HepG2 (cell line): ENCODE data around the gene ARHGDIG. TPM values are rescaled to one million over a fixed set of nuclear protein-coding genes. Genes with fewer than 3 reads are reported as not detected.

Experiments
- TRIM24 ChIP-seq: sonication (generic); formaldehyde crosslinking; IDR thresholded peaks from 2 replicates; pipeline ENCODE4 v1.8.0; 2022; ENCODE audit warnings: mild to moderate bottlenecking, missing genetic modification reagents
- ZNF382 ChIP-seq: sonication (generic); formaldehyde crosslinking; IDR thresholded peaks from 2 replicates; pipeline ENCODE4 v1.5.0; 2020; ENCODE audit warnings: missing genetic modification reagents, mild to moderate bottlenecking, borderline replicate concordance
- polyA plus RNA-seq, 8 experiments: library from polyadenylated mRNA; depleted of rRNA in 3 of 8; stranded (reverse) in 7 of 8; unstranded in 1 of 8; fragments of >200 nt; fragmentation: Illumina TruSeq in 4 of 8; extraction: Trizol in 4 of 8; gene quantifications; 2 replicates each; pipeline versions ENCODE4 v1.2.1 to v1.2.3, GENCODE V29; 2011 to 2016; ENCODE audit warnings: low read depth in 4 of 8, missing spikeins in 1 of 8, mixed read lengths in 1 of 8; ENCODE audit not compliant: insufficient read depth in 1 of 8
- total RNA-seq, 5 experiments: library from RNA; depleted of rRNA; stranded (reverse); fragments of >200 nt; fragmentation: Illumina TruSeq; extraction: Trizol; gene quantifications; 2 replicates each; pipeline ENCODE4 v1.2.3, GENCODE V29; 2016; ENCODE audit warnings: low read depth in 1 of 5
- TF ChIP-seq, protein P1 (sequence below): sonication (generic); formaldehyde crosslinking; IDR thresholded peaks from 2 replicates; pipeline ENCODE4 v1.5.0; 2020; ENCODE audit warnings: mild to moderate bottlenecking, missing genetic modification reagents
- TF ChIP-seq, protein P2 (sequence below): sonication (generic); formaldehyde crosslinking; IDR thresholded peaks from 2 replicates; pipeline ENCODE4 v1.5.1; 2020; ENCODE audit warnings: mild to moderate bottlenecking, missing genetic modification reagents, borderline replicate concordance

Gene ARHGDIG
- total and polyA plus RNA-seq, 2 of the 13 experiments (the other 11 are each of a cell fraction or from before 2014, with no cell fraction given): 0.24 to 0.48 TPM

- TF ChIP-seq, protein P1, sequence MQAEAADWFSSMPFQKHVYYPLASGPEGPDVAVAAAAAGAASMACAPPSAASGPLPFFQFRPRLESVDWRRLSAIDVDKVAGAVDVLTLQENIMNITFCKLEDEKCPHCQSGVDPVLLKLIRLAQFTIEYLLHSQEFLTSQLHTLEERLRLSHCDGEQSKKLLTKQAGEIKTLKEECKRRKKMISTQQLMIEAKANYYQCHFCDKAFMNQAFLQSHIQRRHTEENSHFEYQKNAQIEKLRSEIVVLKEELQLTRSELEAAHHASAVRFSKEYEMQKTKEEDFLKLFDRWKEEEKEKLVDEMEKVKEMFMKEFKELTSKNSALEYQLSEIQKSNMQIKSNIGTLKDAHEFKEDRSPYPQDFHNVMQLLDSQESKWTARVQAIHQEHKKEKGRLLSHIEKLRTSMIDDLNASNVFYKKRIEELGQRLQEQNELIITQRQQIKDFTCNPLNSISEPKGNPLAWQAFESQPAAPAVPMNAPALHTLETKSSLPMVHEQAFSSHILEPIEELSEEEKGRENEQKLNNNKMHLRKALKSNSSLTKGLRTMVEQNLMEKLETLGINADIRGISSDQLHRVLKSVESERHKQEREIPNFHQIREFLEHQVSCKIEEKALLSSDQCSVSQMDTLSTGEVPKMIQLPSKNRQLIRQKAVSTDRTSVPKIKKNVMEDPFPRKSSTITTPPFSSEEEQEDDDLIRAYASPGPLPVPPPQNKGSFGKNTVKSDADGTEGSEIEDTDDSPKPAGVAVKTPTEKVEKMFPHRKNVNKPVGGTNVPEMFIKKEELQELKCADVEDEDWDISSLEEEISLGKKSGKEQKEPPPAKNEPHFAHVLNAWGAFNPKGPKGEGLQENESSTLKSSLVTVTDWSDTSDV (CRISPR knock-in tag): no peak
- TF ChIP-seq ZNF382 (CRISPR knock-in tag) (no peak), TRIM24 (CRISPR knock-in tag) (no peak)
- TF ChIP-seq, protein P2, sequence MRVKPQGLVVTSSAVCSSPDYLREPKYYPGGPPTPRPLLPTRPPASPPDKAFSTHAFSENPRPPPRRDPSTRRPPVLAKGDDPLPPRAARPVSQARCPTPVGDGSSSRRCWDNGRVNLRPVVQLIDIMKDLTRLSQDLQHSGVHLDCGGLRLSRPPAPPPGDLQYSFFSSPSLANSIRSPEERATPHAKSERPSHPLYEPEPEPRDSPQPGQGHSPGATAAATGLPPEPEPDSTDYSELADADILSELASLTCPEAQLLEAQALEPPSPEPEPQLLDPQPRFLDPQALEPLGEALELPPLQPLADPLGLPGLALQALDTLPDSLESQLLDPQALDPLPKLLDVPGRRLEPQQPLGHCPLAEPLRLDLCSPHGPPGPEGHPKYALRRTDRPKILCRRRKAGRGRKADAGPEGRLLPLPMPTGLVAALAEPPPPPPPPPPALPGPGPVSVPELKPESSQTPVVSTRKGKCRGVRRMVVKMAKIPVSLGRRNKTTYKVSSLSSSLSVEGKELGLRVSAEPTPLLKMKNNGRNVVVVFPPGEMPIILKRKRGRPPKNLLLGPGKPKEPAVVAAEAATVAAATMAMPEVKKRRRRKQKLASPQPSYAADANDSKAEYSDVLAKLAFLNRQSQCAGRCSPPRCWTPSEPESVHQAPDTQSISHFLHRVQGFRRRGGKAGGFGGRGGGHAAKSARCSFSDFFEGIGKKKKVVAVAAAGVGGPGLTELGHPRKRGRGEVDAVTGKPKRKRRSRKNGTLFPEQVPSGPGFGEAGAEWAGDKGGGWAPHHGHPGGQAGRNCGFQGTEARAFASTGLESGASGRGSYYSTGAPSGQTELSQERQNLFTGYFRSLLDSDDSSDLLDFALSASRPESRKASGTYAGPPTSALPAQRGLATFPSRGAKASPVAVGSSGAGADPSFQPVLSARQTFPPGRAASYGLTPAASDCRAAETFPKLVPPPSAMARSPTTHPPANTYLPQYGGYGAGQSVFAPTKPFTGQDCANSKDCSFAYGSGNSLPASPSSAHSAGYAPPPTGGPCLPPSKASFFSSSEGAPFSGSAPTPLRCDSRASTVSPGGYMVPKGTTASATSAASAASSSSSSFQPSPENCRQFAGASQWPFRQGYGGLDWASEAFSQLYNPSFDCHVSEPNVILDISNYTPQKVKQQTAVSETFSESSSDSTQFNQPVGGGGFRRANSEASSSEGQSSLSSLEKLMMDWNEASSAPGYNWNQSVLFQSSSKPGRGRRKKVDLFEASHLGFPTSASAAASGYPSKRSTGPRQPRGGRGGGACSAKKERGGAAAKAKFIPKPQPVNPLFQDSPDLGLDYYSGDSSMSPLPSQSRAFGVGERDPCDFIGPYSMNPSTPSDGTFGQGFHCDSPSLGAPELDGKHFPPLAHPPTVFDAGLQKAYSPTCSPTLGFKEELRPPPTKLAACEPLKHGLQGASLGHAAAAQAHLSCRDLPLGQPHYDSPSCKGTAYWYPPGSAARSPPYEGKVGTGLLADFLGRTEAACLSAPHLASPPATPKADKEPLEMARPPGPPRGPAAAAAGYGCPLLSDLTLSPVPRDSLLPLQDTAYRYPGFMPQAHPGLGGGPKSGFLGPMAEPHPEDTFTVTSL (CRISPR knock-in tag): no peak
These were observed 4.6 kb upstream of the ARHGDIG start, which contains the start of gene RGS11 (continued) for GRCh38 chr16:275786-276232.
